Right lobe of liver (tissue), 6 donors: ENCODE results near the gene CDC73. TPM values are rescaled to one million over a fixed set of nuclear protein-coding genes. Genes with fewer than 3 reads are reported as not detected.
"Not testable (repeated sequence)": the region's sequence is repeated elsewhere in the genome, so short reads cannot be mapped to it uniquely, and the experiment has no call there.

Experiments used
- ATAC-seq, 4 donors: fragments of 200-7000 bp; cut with Tn5 transposase; one replicate each; pipeline ENCODE4 v1.9.1; 2020; ENCODE audit warnings: mild to moderate bottlenecking in 4 of 4, moderate library complexity in 4 of 4
- DNase-seq, 3 donors: peaks; one replicate each; pipeline ENCODE4 v3.0.0-alpha.2; 2020
- H3K27ac ChIP-seq, 3 donors: fragments of 200-600 bp; one replicate each; pipeline ENCODE4 v1.8.0; 2022
- H3K27me3 ChIP-seq, 2 donors: fragments of 200-600 bp; one replicate each; pipeline ENCODE4 v1.8.0; 2022
- H3K36me3 ChIP-seq, 4 donors: fragments of 200-600 bp; sonication (generic) in 1 of 4; one replicate each; pipeline versions ENCODE4 v1.5.1 to v1.8.0; 2017 to 2022; ENCODE audit warnings: control low read depth in 1 of 4
- H3K4me1 ChIP-seq, 4 donors: fragments of 200-600 bp; sonication (generic) in 1 of 4; one replicate each; pipeline versions ENCODE4 v1.5.1 to v1.8.0; 2017 to 2022; ENCODE audit warnings: control low read depth in 1 of 4
- H3K4me3 ChIP-seq, 3 donors: fragments of 200-600 bp; one replicate each; pipeline ENCODE4 v1.8.0; 2022
- H3K9me3 ChIP-seq, 4 donors: fragments of 200-600 bp; sonication (generic) in 1 of 4; one replicate each; pipeline versions ENCODE4 v1.5.1 to v1.8.0; 2017 to 2022; ENCODE audit warnings: control low read depth in 1 of 4
- POLR2A ChIP-seq: fragments of 450-650 bp; IDR thresholded peaks from one replicate; pipeline ENCODE4 v1.6.1; 2017; ENCODE audit warnings: antibody characterized with exemption, mild to moderate bottlenecking
- WGBS: methylation state at CpG from one replicate; pipeline ENCODE4 v1.1.6; 2018; ENCODE audit warnings: low coverage, low lambda C conversion rate; ENCODE audit not compliant: insufficient coverage; ENCODE audit errors: missing lambda C conversion rate; 5-methylcytosine and 5-hydroxymethylcytosine counted together
- intact Hi-C, 2 donors: fragments of 100-400 bp; cut with DNase I; formaldehyde crosslinking; loops; one replicate each; pipeline versions ENCODE4 v1.11.2 to v1.14.1; 2022
- total RNA-seq, 6 experiments: library from RNA; depleted of rRNA in 2 of 6; stranded (reverse); fragments of >200 nt in 2 of 6; fragmentation: NEBNext Ultra II Directional in 3 of 6; extraction: Animal tissue kit (Norgen Biotek cat#: 25700) in 3 of 6; gene quantifications; one replicate each; pipeline versions ENCODE4 v1.1.0 to v1.2.4, GENCODE V29; 2016 to 2023
- TF ChIP-seq, protein P1 (sequence below), 4 donors: fragments of 200-600 bp in 3 of 4; fragments of 450-650 bp in 1 of 4; IDR thresholded peaks; one replicate each; pipeline versions ENCODE4 v1.5.1 to v1.8.0; 2016 to 2022; ENCODE audit warnings: antibody characterized with exemption in 4 of 4, mild to moderate bottlenecking in 2 of 4
- donor health status: DM: no; HTN: yes; CAD: no.
- donor health status: DM: no; HTN: no; CAD: no.
- donor health status: DM: no; HTN: no; CAD: no.
- donor health status: DM: no; HTN: yes; CAD: no.
- donor health status: DM: no; HTN: yes; CAD: no.

The CDC73 gene
- total RNA-seq, 6 experiments from 2014 or later: 11.1 to 23.8 (median 18.3) TPM

DNA sequence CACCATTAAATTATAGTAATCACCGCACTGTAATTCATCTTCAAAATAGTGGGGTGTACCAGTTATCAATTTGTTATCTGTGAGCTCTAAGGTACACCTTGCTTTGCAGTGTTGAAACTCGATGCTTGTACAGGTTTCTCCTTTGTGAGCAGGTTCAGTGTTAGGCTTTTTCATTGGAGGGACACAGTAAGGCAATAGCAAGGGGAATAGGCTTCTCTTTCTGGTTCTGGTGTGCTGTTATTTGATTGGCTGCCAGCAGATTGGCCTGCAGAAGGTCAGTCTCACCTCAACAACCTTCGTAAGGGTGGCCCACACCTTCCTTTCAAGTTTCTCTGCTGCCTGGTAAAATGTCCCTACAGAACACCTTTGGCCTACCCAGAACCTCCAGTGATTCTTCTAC lies 140.8 kb downstream of the CDC73 start:
- WGBS: 96% methylated on average over 3 of the region's 3 CpGs
- intact Hi-C loops: no loop called here
- no peaks in the 10 kb centered on the region for H3K4me1 ChIP-seq
- no peak overlapping the region for H3K4me3 ChIP-seq
- H3K27me3 ChIP-seq: no peaks in the 10 kb centered on the region
- TF ChIP-seq POLR2A: no peak
- TF ChIP-seq, protein P1, sequence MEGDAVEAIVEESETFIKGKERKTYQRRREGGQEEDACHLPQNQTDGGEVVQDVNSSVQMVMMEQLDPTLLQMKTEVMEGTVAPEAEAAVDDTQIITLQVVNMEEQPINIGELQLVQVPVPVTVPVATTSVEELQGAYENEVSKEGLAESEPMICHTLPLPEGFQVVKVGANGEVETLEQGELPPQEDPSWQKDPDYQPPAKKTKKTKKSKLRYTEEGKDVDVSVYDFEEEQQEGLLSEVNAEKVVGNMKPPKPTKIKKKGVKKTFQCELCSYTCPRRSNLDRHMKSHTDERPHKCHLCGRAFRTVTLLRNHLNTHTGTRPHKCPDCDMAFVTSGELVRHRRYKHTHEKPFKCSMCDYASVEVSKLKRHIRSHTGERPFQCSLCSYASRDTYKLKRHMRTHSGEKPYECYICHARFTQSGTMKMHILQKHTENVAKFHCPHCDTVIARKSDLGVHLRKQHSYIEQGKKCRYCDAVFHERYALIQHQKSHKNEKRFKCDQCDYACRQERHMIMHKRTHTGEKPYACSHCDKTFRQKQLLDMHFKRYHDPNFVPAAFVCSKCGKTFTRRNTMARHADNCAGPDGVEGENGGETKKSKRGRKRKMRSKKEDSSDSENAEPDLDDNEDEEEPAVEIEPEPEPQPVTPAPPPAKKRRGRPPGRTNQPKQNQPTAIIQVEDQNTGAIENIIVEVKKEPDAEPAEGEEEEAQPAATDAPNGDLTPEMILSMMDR (IDR thresholded peaks at IDR 0.05): no peak
- DNase-seq (no peak), ATAC-seq (no peak)
- H3K36me3 ChIP-seq: no peaks in the 10 kb centered on the region
- no peaks in the 10 kb centered on the region for H3K9me3 ChIP-seq
- no peak overlapping the region for H3K27ac ChIP-seq

DNA sequence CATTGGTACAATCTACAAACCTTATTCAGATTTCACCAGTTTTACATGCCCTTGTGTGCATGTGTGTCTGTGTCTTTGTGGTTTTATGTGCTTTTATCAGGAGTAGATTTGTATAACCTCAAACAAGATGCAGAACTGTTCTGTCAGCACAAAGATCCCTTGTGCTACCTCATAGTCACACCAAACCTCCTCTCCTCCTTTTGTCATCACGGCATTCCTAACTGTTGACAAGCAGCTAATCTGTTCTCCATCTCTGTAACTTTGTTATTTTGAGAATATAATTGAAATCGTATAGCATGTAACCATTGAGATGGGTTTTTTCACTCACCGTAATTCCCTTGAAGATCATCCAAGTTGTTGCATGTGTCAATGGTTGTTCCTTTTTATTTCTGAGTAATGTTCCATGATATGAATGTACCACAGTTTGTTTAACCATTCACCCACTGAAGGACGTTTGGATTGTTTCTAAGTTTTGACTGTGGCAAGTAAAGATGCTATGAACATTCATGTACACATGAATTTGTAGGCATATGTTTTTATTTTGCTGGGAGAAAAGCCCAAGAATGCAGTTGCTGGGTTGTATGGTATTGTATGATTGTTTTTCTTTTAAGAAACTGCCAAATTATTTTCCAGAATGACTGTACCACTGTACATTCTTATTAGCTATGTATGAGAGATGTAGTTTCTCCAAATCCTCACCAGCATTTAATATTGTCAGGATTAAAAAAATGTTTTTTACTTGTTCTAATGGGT lies 142.7 kb downstream of the CDC73 start:
- Histone ChIP-seq H3K36me3 (no peaks in the 10 kb centered on the region), H3K27me3 (no peaks in the 10 kb centered on the region), H3K4me3 (no peak overlapping the region), H3K27ac (no peak overlapping the region), H3K4me1 (no peaks in the 10 kb centered on the region), H3K9me3 (no peaks in the 10 kb centered on the region)
- intact Hi-C loops: no loop called here
- no peak for DNase-seq
- no peak for ATAC-seq
- no peak for TF ChIP-seq POLR2A
- TF ChIP-seq, protein P1 (IDR thresholded peaks at IDR 0.05): no peak
- WGBS: 84% methylated on average over 4 of the region's 4 CpGs

- H3K36me3 ChIP-seq: no peaks in the 10 kb centered on the region
- H3K4me3 ChIP-seq: no peak overlapping the region
- TF ChIP-seq, protein P1 (IDR thresholded peaks at IDR 0.05): no peak
- no peak for TF ChIP-seq POLR2A
- no peak overlapping the region for H3K27ac ChIP-seq
- no peaks in the 10 kb centered on the region for H3K27me3 ChIP-seq
- WGBS: 100% methylated on average over 1 of the region's 1 CpG
- H3K9me3 ChIP-seq: no peaks in the 10 kb centered on the region
- DNase-seq (no peak), ATAC-seq (no peak)
- H3K4me1 ChIP-seq: no peaks in the 10 kb centered on the region
- intact Hi-C loops: no loop called here
These were observed 143.9 kb downstream of the CDC73 start for GRCh38 chr1:193265716-193266115.

DNA sequence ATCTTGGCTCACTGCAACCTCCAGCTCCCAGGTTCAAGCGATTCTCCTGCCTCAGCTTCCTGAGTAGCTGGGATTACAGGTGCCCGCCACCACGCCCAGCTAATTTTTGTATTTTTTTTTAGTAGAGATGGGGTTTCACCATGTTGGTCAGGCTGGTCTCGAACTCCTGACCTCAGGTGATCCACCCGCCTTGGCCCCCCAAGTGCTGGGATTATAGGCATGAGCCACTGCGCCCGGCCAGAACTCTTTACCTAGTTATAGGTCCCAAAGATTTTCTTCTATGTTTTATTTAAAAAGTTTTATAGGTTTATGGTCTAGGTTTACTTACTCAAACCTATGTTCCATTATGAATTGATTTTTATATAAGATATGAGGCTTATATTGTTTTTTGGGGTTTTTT lies 145.0 kb downstream of the CDC73 start:
- intact Hi-C loops, H3K4me1 ChIP-seq, H3K27ac ChIP-seq, H3K27me3 ChIP-seq, H3K36me3 ChIP-seq, DNase-seq, ATAC-seq, H3K9me3 ChIP-seq, H3K4me3 ChIP-seq: not testable (repeated sequence)
- 100% methylated on average over 5 of the region's 7 CpGs for WGBS

- H3K9me3 ChIP-seq: no peaks in the 10 kb centered on the region
- H3K36me3 ChIP-seq: no peaks in the 10 kb centered on the region
- no peak overlapping the region for H3K27ac ChIP-seq
- intact Hi-C loops: no loop called here
- ATAC-seq (no peak), DNase-seq (no peak)
- H3K27me3 ChIP-seq: no peaks in the 10 kb centered on the region
- no peak overlapping the region for H3K4me3 ChIP-seq
- no peaks in the 10 kb centered on the region for H3K4me1 ChIP-seq
- WGBS: 74% methylated on average over 2 of the region's 2 CpGs
- TF ChIP-seq, protein P1 (IDR thresholded peaks at IDR 0.05): no peak
- TF ChIP-seq POLR2A: no peak
These were observed 149.2 kb downstream of the CDC73 start for GRCh38 chr1:193270996-193271395.
